Mucosa of rectum (tissue), 2 donors: Measurements from ENCODE around the gene CHCHD1.
"Not testable (repeated sequence)": the region's sequence is repeated elsewhere in the genome, so short reads cannot be mapped to it uniquely, and the experiment has no call there.

Experiments used
- H3K27ac ChIP-seq, 2 donors: one replicate each; pipeline ENCODE4 v1.7.0; 2013; ENCODE audit warnings: inconsistent platforms in 2 of 2, low read depth in 2 of 2, low read length in 2 of 2
- H3K27me3 ChIP-seq, 2 donors: one replicate each; pipeline ENCODE4 v1.7.0; 2013; ENCODE audit warnings: low read length in 2 of 2; ENCODE audit not compliant: control insufficient read depth in 2 of 2, insufficient read depth in 2 of 2
- H3K36me3 ChIP-seq, 2 donors: one replicate each; pipeline ENCODE4 v1.7.0; 2013; ENCODE audit warnings: low read length in 2 of 2; ENCODE audit not compliant: control insufficient read depth in 2 of 2, insufficient read depth in 2 of 2
- H3K4me1 ChIP-seq, 2 donors: one replicate each; pipeline ENCODE4 v1.7.0; 2013; ENCODE audit warnings: low read length in 2 of 2, mild to moderate bottlenecking in 1 of 2; ENCODE audit not compliant: control insufficient read depth in 2 of 2, insufficient read depth in 2 of 2
- H3K4me3 ChIP-seq, 2 donors: one replicate each; pipeline ENCODE4 v1.7.0; 2013; ENCODE audit warnings: low read length in 2 of 2
- H3K9ac ChIP-seq, 2 donors: one replicate each; pipeline ENCODE4 v1.7.0; 2013; ENCODE audit warnings: low read length in 2 of 2, low read depth in 1 of 2, mild to moderate bottlenecking in 1 of 2
- H3K9me3 ChIP-seq, 2 donors: one replicate each; pipeline ENCODE4 v1.7.0; 2013; ENCODE audit warnings: low read length in 2 of 2; ENCODE audit not compliant: control insufficient read depth in 2 of 2
- donor health status: healthy.
- donor health status: Normal muscosa, but diverticular disease.

CHCHD1 gene

DNA sequence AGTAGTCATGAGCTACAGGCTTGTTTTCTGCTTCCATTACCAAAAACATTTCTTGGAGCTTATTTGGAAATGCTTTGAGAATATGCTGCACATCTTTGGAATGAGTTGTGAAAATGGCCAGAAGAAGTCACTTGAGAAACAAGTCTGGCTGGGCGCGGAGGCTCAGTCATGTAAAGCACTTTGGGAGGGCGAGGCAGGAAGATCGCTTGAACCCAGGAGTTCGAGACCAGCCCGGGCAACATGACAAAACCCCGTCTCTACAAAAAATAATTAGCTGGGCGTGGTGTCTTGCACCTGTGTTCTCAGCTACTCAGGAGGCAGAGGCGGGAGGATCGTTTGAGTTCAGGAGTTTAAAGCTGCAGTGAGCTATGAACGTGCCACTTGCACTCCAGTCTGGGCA, 882 bp upstream of the CHCHD1 start:
- H3K4me3 ChIP-seq = peak overlapping the region; percentile 85 to 90
- H3K27me3 ChIP-seq = no peaks in the 10 kb centered on the region
- H3K9me3 ChIP-seq = no peaks in the 10 kb centered on the region
- peaks cover 5 to 12% of the 10 kb centered on the region in 2 donors for H3K36me3 ChIP-seq
- peaks cover 14 to 27% of the 10 kb centered on the region in 2 donors for H3K4me1 ChIP-seq
- H3K27ac ChIP-seq = no peak overlapping the region
- H3K9ac ChIP-seq = peak overlapping the region; percentile 57 to 93

- H3K4me1 ChIP-seq = peaks cover 17 to 32% of the 10 kb centered on the region in 2 donors
- peak overlapping the region; percentile 90 to 91 for H3K27ac ChIP-seq
Observed at GRCh38 chr10:73781548-73781878, 335 bp upstream of the CHCHD1 start.

GRCh38 chr10:73782749-73783085, 869 bp downstream of the CHCHD1 start:
- H3K36me3 ChIP-seq = peaks cover 0 to 9% of the 10 kb centered on the region in 2 donors
- H3K4me1 ChIP-seq = peaks cover 24 to 38% of the 10 kb centered on the region in 2 donors
- peak overlapping the region; percentile 85 to 90 for H3K4me3 ChIP-seq
- peak overlapping the region in 1 of 2 donors; percentile 91 for H3K27ac ChIP-seq
- no peaks in the 10 kb centered on the region for H3K9me3 ChIP-seq
- peak overlapping the region; percentile 92 to 93 for H3K9ac ChIP-seq
- no peaks in the 10 kb centered on the region for H3K27me3 ChIP-seq

More at GRCh38 chr10:73781548-73781878, 335 bp upstream of the CHCHD1 start:
- Histone ChIP-seq H3K36me3 (peaks cover 3 to 12% of the 10 kb centered on the region in 2 donors), H3K9ac (peak overlapping the region; percentile 92 to 93), H3K9me3 (no peaks in the 10 kb centered on the region), H3K27me3 (no peaks in the 10 kb centered on the region), H3K4me3 (peak overlapping the region; percentile 85 to 90)

GRCh38 chr10:73785211-73785720, 3.4 kb downstream of the CHCHD1 start, which contains the start of gene ZSWIM8:
ZSWIM8 (plus strand) TSS chr10:73785606; CDS start chr10:73785879, 273 bp downstream.
- Histone ChIP-seq H3K4me3 (peak within 1 kb of the TSS; percentile 80 to 98), H3K4me1 (peaks cover 24 to 38% of the 10 kb centered on the region in 2 donors), H3K9me3 (no peaks in the 10 kb centered on the region), H3K27ac (peak within 1 kb of the TSS; percentile 88 to 90), H3K9ac (peak within 1 kb of the TSS; percentile 88 to 90), H3K36me3 (peaks cover 14 to 15% of the 10 kb centered on the region in 2 donors), H3K27me3 (no peaks in the 10 kb centered on the region)

DNA sequence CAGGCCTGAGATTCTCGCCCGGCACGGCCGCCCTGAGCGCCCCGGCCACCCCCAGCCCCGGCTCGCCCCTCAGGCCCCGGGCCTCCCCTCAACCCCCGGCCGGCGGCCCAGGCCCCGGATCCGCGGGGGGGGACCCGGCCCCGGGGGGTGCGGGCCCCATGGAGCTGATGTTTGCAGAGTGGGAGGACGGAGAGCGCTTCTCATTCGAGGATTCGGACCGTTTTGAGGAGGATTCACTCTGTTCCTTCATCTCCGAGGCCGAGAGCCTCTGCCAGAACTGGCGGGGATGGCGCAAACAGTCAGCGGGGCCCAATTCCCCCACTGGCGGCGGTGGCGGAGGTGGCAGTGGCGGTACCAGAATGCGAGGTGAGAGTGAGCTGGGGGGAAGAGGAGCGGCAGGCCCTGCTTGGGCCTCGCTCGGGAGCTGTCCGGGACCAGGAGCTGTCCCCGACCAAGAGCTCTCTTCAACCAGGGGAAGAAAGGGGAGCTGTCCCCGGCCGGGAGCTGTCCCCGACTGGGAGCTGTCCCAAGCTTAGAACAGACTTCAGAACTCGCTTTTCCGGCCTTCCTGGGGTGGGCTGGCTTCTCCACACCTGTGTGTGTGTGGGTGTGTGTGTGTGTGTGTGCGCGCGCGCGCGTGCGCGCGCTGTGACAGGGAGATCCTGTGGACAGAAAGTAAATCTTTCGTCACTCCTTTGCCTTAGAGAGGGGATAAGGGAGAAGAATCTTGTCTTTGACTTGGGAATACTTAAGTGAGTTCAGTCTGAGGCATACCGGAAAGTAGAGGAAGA, 4.1 kb downstream of the CHCHD1 start:
- Histone ChIP-seq H3K4me3 (peak overlapping the region; percentile 80 to 98), H3K27ac (peak overlapping the region; percentile 88 to 90), H3K4me1 (peaks cover 24 to 33% of the 10 kb centered on the region in 2 donors), H3K9me3 (no peaks in the 10 kb centered on the region), H3K27me3 (no peaks in the 10 kb centered on the region), H3K36me3 (peaks cover 19% of the 10 kb centered on the region in 2 donors), H3K9ac (peak overlapping the region; percentile 88 to 90)

DNA sequence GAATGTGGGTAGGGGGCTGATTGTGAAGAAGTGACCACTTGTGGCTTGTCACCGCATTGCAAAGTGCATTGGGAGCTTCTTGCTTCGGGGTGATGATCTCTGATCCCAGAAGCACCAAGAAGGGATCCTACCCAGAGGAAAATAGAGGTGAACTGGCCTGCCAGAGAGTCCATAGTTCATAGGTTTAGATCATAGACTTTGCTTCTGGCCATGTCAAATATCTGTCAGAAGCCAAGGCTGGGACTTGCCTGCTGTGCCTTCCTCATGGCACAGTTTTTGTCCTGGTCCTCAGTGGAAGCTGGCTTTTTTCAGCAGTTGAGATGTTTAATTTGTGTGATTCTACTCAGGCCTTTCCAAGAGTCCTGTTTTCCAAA, 4.7 kb downstream of the CHCHD1 start:
- Histone ChIP-seq H3K36me3 (peaks cover 25% of the 10 kb centered on the region in 2 donors), H3K4me3 (peak overlapping the region; percentile 80 to 98), H3K9me3 (no peaks in the 10 kb centered on the region), H3K27me3 (no peaks in the 10 kb centered on the region), H3K4me1 (peaks cover 24 to 29% of the 10 kb centered on the region in 2 donors), H3K9ac (peak overlapping the region; percentile 88 to 90), H3K27ac (peak overlapping the region; percentile 88 to 90)

GRCh38 chr10:73787031-73787800, 5.4 kb downstream of the CHCHD1 start:
- H3K27me3 ChIP-seq, H3K27ac ChIP-seq, H3K9me3 ChIP-seq, H3K4me3 ChIP-seq: not testable (repeated sequence)
- Histone ChIP-seq H3K4me1 (peaks cover 24 to 29% of the 10 kb centered on the region in 2 donors), H3K36me3 (peaks cover 31% of the 10 kb centered on the region in 2 donors), H3K9ac (peak overlapping the region in 1 of 2 donors; percentile 6)

- Histone ChIP-seq H3K9me3 (no peaks in the 10 kb centered on the region), H3K4me1 (peaks cover 16% of the 10 kb centered on the region in 2 donors), H3K27ac (no peak overlapping the region), H3K27me3 (no peaks in the 10 kb centered on the region), H3K9ac (no peak overlapping the region), H3K36me3 (peaks cover 49% of the 10 kb centered on the region in 2 donors), H3K4me3 (no peak overlapping the region)
Observed at GRCh38 chr10:73788864-73789658, 7.2 kb downstream of the CHCHD1 start.

GRCh38 chr10:73789659-73790055, 7.8 kb downstream of the CHCHD1 start:
- H3K4me1 ChIP-seq = peaks cover 14 to 15% of the 10 kb centered on the region in 2 donors
- no peak overlapping the region for H3K4me3 ChIP-seq
- H3K27me3 ChIP-seq = no peaks in the 10 kb centered on the region
- H3K9ac ChIP-seq = no peak overlapping the region
- peaks cover 55% of the 10 kb centered on the region in 2 donors for H3K36me3 ChIP-seq
- no peaks in the 10 kb centered on the region for H3K9me3 ChIP-seq
- H3K27ac ChIP-seq = no peak overlapping the region
